ENCODE results near the gene PCDHA4. TPM values are rescaled to one million over a fixed set of nuclear protein-coding genes. Genes with fewer than 3 reads are reported as not detected.
A peak's percentile ranks its signal among the peaks of the same experiment; 100 is the strongest.
"Not testable (repeated sequence)": the region's sequence is repeated elsewhere in the genome, so short reads cannot be mapped to it uniquely, and the experiment has no call there.

PCDHA4 gene
- total and polyA plus RNA-seq, 2 experiments from 2014 or later = not detected

GRCh38 chr5:140808889-140809291, 2.0 kb downstream of the PCDHA4 start:
- DNase-seq = no peak
- 41 to 53% methylated on average over 15 to 42 of the region's 43 CpGs for WGBS, 2 experiments (ENCODE audit: low coverage in 1 of 2, low lambda C conversion rate in 2 of 2, missing lambda C conversion rate in 2 of 2)
- H3F3A ChIP-seq (ENCODE audit: insufficient read depth) = no peaks in the 10 kb centered on the region

GRCh38 chr5:140821375-140822280, 14.8 kb downstream of the PCDHA4 start, which contains the start of gene PCDHA5:
Gene PCDHA5, plus strand, starts transcription at chr5:140821613.
- WGBS, 2 experiments (ENCODE audit: low coverage in 1 of 2, low lambda C conversion rate in 2 of 2, missing lambda C conversion rate in 2 of 2) = 26 to 29% methylated on average over 37 to 39 of the region's 39 CpGs
- H3K4me3 ChIP-seq = no peak within 1 kb of the TSS
- H3K9me3 ChIP-seq (ENCODE audit: low read depth) = no peaks in the 10 kb centered on the region
- no peaks in the 10 kb centered on the region for H3K36me3 ChIP-seq (ENCODE audit: low read depth)
- no peak within 1 kb of the TSS for H3K9ac ChIP-seq
- in situ Hi-C loops (cut with MboI) = no loop called here
- no peaks in the 10 kb centered on the region for H3K4me1 ChIP-seq (ENCODE audit: insufficient read depth)
- peak; percentile 34 for DNase-seq
- H3K27me3 ChIP-seq (replicated peaks; ENCODE audit: insufficient read depth) = no peaks in the 10 kb centered on the region
- no peak within 1 kb of the TSS for H2AFZ ChIP-seq
- no peak within 1 kb of the TSS for H3K4me2 ChIP-seq (ENCODE audit: unreplicated experiment)
- TF ChIP-seq EZH2phosphoT487 (IDR thresholded peaks at IDR 0.05; ENCODE audit: insufficient read depth, low read depth) = no peak
- TF ChIP-seq EZH2 (IDR thresholded peaks at IDR 0.05; ENCODE audit: insufficient read depth, poor library complexity, severe bottlenecking) = no peak
- H3K9me2 ChIP-seq (ENCODE audit: insufficient read depth) = no peaks in the 10 kb centered on the region
- H3K27ac ChIP-seq = no peak within 1 kb of the TSS
- H3F3A ChIP-seq (ENCODE audit: insufficient read depth) = no peaks in the 10 kb centered on the region
- no peaks in the 10 kb centered on the region for H3K79me2 ChIP-seq (ENCODE audit: insufficient read depth)
- no peaks in the 10 kb centered on the region for H4K20me1 ChIP-seq (ENCODE audit: insufficient read depth)

More at GRCh38 chr5:140808889-140809291, 2.0 kb downstream of the PCDHA4 start:
- no peaks in the 10 kb centered on the region for H3K27me3 ChIP-seq (replicated peaks; ENCODE audit: insufficient read depth)
- in situ Hi-C loops (cut with MboI) = no loop called here
- no peaks in the 10 kb centered on the region for H3K36me3 ChIP-seq (ENCODE audit: low read depth)
- H3K9ac ChIP-seq = no peak overlapping the region
- no peak overlapping the region for H2AFZ ChIP-seq
- H3K4me3 ChIP-seq = no peak overlapping the region
- no peaks in the 10 kb centered on the region for H4K20me1 ChIP-seq (ENCODE audit: insufficient read depth)
- no peak for TF ChIP-seq EZH2 (IDR thresholded peaks at IDR 0.05; ENCODE audit: insufficient read depth, poor library complexity, severe bottlenecking)
- no peak for TF ChIP-seq EZH2phosphoT487 (IDR thresholded peaks at IDR 0.05; ENCODE audit: insufficient read depth, low read depth)
- no peak overlapping the region for H3K27ac ChIP-seq
- H3K79me2 ChIP-seq (ENCODE audit: insufficient read depth) = no peaks in the 10 kb centered on the region
- peaks cover 4% of the 10 kb centered on the region for H3K9me3 ChIP-seq (ENCODE audit: low read depth)
- H3K4me1 ChIP-seq (ENCODE audit: insufficient read depth) = no peaks in the 10 kb centered on the region
- no peaks in the 10 kb centered on the region for H3K9me2 ChIP-seq (ENCODE audit: insufficient read depth)
- no peak overlapping the region for H3K4me2 ChIP-seq (ENCODE audit: unreplicated experiment)

- Histone ChIP-seq H3F3A (ENCODE audit: insufficient read depth) (no peaks in the 10 kb centered on the region), H2AFZ (no peak overlapping the region), H3K4me2 (ENCODE audit: unreplicated experiment) (no peak overlapping the region), H4K20me1 (ENCODE audit: insufficient read depth) (no peaks in the 10 kb centered on the region), H3K9me2 (ENCODE audit: insufficient read depth) (no peaks in the 10 kb centered on the region), H3K27ac (no peak overlapping the region), H3K4me1 (ENCODE audit: insufficient read depth) (no peaks in the 10 kb centered on the region), H3K9ac (no peak overlapping the region), H3K79me2 (ENCODE audit: insufficient read depth) (no peaks in the 10 kb centered on the region), H3K4me3 (no peak overlapping the region), H3K36me3 (ENCODE audit: low read depth) (no peaks in the 10 kb centered on the region), H3K9me3 (ENCODE audit: low read depth) (no peaks in the 10 kb centered on the region), H3K27me3 (replicated peaks; ENCODE audit: insufficient read depth) (no peaks in the 10 kb centered on the region)
- no peak for DNase-seq
- no peak for TF ChIP-seq EZH2phosphoT487 (IDR thresholded peaks at IDR 0.05; ENCODE audit: insufficient read depth, low read depth)
- no peak for TF ChIP-seq EZH2 (IDR thresholded peaks at IDR 0.05; ENCODE audit: insufficient read depth, poor library complexity, severe bottlenecking)
- 16 to 21% methylated on average over 6 of the region's 6 CpGs for WGBS, 2 experiments (ENCODE audit: low coverage in 1 of 2, low lambda C conversion rate in 2 of 2, missing lambda C conversion rate in 2 of 2)
- in situ Hi-C loops (cut with MboI) = no loop called here
Observed at GRCh38 chr5:140822281-140822629, 15.4 kb downstream of the PCDHA4 start.

GRCh38 chr5:140822969-140823368, 16.1 kb downstream of the PCDHA4 start:
- H3K79me2 ChIP-seq (ENCODE audit: insufficient read depth); H3K9me2 ChIP-seq (ENCODE audit: insufficient read depth); H2AFZ ChIP-seq; H3K27ac ChIP-seq; DNase-seq; H3K4me3 ChIP-seq; H3K27me3 ChIP-seq (replicated peaks; ENCODE audit: insufficient read depth); in situ Hi-C loops (cut with MboI); H3K36me3 ChIP-seq (ENCODE audit: low read depth); H3K4me2 ChIP-seq (ENCODE audit: unreplicated experiment); H3K9ac ChIP-seq; H4K20me1 ChIP-seq (ENCODE audit: insufficient read depth); H3K9me3 ChIP-seq (ENCODE audit: low read depth); H3K4me1 ChIP-seq (ENCODE audit: insufficient read depth); H3F3A ChIP-seq (ENCODE audit: insufficient read depth): not testable (repeated sequence)
- WGBS, 2 experiments (ENCODE audit: low coverage in 1 of 2, low lambda C conversion rate in 2 of 2, missing lambda C conversion rate in 2 of 2) = 41 to 43% methylated on average over 36 to 48 of the region's 48 CpGs
